ENCODE data around the gene AP2A2.

DNA sequence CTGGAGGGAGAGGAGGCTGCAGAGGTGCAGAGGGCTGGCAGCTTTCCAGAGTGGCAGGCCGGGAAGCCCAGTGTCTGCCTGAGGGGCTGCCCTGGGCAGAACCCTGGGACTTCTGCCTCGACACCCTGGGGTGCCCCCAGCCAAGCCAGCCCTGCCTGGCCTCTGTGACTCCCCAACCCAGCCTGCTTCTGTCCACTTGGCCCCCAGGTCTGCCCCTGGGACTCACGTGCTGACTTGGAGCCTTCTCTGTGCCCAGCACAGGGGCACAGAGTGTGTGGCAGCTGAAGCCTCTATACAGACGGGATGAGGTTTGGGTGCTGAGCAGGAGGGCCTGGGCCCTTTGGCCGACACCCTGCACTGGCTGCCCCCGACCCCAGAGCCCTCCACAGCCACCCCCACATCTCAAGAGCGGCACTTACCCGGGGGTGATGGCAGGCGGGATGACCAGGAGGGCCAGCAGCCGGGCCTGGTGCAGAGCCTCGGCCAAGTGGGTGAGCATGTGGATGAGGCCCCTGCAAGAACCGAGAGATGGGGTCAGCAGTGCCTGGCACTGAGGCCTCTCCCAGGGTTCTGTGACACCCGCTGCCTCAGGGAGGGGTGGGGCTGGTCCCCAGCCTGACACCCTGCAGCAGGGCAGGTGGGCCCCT, 32.5 kb upstream of the AP2A2 start:
- TF ChIP-seq CTCF (conservative IDR thresholded peaks at IDR 0.05; ENCODE audit: low read length) = no peak
- TF ChIP-seq EZH2phosphoT487 (IDR thresholded peaks at IDR 0.05; ENCODE audit: borderline replicate concordance, low read depth, low read length) = no peak

Measured in OCI-LY7 (cell line).